HepG2 (cell line): Measurements from ENCODE around the gene NPTXR.

Experiments
- ELF1 ChIP-seq: sonication (generic); formaldehyde crosslinking; IDR thresholded peaks from 2 replicates; pipeline ENCODE4 v1.4.0; 2020; ENCODE audit warnings: missing genetic modification reagents
- POLR2AphosphoS5 ChIP-seq: IDR thresholded peaks from 2 replicates; pipeline ENCODE4 v1.6.1; 2012; ENCODE audit warnings: low read depth, low read length
- TF ChIP-seq, protein P1 (sequence below): sonication (generic); formaldehyde crosslinking; IDR thresholded peaks from 2 replicates; pipeline ENCODE4 v1.5.0; 2020; ENCODE audit warnings: mild to moderate bottlenecking, missing genetic modification reagents, moderate library complexity

DNA sequence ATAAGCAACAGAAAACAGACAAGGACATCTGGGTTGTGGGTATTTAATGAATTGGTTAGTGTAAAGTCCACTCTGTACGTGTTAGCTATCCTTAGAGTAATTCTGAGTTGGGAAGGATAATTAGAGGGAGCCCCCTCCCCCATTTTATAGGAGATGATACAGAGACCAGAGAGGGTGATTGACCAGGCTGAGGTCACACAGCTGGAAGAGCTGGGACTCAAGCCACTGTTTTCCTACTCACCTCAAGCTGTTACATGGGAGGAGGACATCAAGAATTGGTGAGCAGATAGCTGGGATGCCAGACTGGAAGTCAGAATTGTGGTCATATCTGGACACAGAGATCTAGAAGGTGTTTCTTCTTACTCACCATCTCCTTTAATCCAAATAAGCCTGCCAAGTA, 8.7 kb upstream of the NPTXR start:
- TF ChIP-seq, protein P1, sequence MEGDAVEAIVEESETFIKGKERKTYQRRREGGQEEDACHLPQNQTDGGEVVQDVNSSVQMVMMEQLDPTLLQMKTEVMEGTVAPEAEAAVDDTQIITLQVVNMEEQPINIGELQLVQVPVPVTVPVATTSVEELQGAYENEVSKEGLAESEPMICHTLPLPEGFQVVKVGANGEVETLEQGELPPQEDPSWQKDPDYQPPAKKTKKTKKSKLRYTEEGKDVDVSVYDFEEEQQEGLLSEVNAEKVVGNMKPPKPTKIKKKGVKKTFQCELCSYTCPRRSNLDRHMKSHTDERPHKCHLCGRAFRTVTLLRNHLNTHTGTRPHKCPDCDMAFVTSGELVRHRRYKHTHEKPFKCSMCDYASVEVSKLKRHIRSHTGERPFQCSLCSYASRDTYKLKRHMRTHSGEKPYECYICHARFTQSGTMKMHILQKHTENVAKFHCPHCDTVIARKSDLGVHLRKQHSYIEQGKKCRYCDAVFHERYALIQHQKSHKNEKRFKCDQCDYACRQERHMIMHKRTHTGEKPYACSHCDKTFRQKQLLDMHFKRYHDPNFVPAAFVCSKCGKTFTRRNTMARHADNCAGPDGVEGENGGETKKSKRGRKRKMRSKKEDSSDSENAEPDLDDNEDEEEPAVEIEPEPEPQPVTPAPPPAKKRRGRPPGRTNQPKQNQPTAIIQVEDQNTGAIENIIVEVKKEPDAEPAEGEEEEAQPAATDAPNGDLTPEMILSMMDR (CRISPR knock-in tag) = no peak
- no peak for TF ChIP-seq ELF1
- TF ChIP-seq POLR2AphosphoS5 = no peak
